ENCODE results near the gene NEB.

The NEB gene

GRCh38 chr2:151508519-151508918 lies 225.8 kb downstream of the NEB start:
- H3K27ac ChIP-seq (ENCODE audit: low read depth, low read length): no peak overlapping the region

GRCh38 chr2:151506170-151506569 lies 228.1 kb downstream of the NEB start:
- Histone ChIP-seq H4K20me1 (ENCODE audit: control insufficient read depth, insufficient read depth, low read depth, low read length) (no peaks in the 10 kb centered on the region), H3K27ac (ENCODE audit: low read depth, low read length) (no peak overlapping the region), H3K4me2 (ENCODE audit: low read length) (no peak overlapping the region), H3K79me2 (ENCODE audit: control insufficient read depth, low read length) (no peaks in the 10 kb centered on the region), H3K36me3 (ENCODE audit: control insufficient read depth, low read length) (no peaks in the 10 kb centered on the region), H3K9me2 (replicated peaks; ENCODE audit: control insufficient read depth, low read length) (no peaks in the 10 kb centered on the region), H3K9me3 (ENCODE audit: control insufficient read depth, insufficient read depth, low read length) (no peaks in the 10 kb centered on the region), H3F3A (ENCODE audit: control insufficient read depth, insufficient read depth) (no peaks in the 10 kb centered on the region), H3K27me3 (ENCODE audit: control insufficient read depth, low read length) (no peaks in the 10 kb centered on the region), H3K4me3 (ENCODE audit: low read length) (no peak overlapping the region), H3K4me1 (ENCODE audit: control insufficient read depth, low read length) (no peaks in the 10 kb centered on the region)
- TF ChIP-seq CTCF (IDR thresholded peaks at IDR 0.05; ENCODE audit: low read depth, low read length, poor library complexity, severe bottlenecking): no peak
- no peak for TF ChIP-seq EZH2phosphoT487 (IDR thresholded peaks at IDR 0.05; ENCODE audit: borderline replicate concordance, low read length)

More at GRCh38 chr2:151508519-151508918, 225.8 kb downstream of the NEB start:
- no peaks in the 10 kb centered on the region for H4K20me1 ChIP-seq (ENCODE audit: control insufficient read depth, insufficient read depth, low read depth, low read length)
- H3K4me1 ChIP-seq (ENCODE audit: control insufficient read depth, low read length): no peaks in the 10 kb centered on the region
- TF ChIP-seq EZH2phosphoT487 (IDR thresholded peaks at IDR 0.05; ENCODE audit: borderline replicate concordance, low read length) (no peak), CTCF (IDR thresholded peaks at IDR 0.05; ENCODE audit: low read depth, low read length, poor library complexity, severe bottlenecking) (no peak)
- no peaks in the 10 kb centered on the region for H3K36me3 ChIP-seq (ENCODE audit: control insufficient read depth, low read length)
- no peaks in the 10 kb centered on the region for H3K79me2 ChIP-seq (ENCODE audit: control insufficient read depth, low read length)
- H3F3A ChIP-seq (ENCODE audit: control insufficient read depth, insufficient read depth): no peaks in the 10 kb centered on the region
- no peaks in the 10 kb centered on the region for H3K27me3 ChIP-seq (ENCODE audit: control insufficient read depth, low read length)
- H3K9me2 ChIP-seq (replicated peaks; ENCODE audit: control insufficient read depth, low read length): no peaks in the 10 kb centered on the region
- no peak overlapping the region for H3K4me2 ChIP-seq (ENCODE audit: low read length)
- H3K9me3 ChIP-seq (ENCODE audit: control insufficient read depth, insufficient read depth, low read length): no peaks in the 10 kb centered on the region
- no peak overlapping the region for H3K4me3 ChIP-seq (ENCODE audit: low read length)

- H3K4me1 ChIP-seq (ENCODE audit: control insufficient read depth, low read length): no peaks in the 10 kb centered on the region
- H3K4me2 ChIP-seq (ENCODE audit: low read length): no peak overlapping the region
- H3K27me3 ChIP-seq (ENCODE audit: control insufficient read depth, low read length): no peaks in the 10 kb centered on the region
- no peaks in the 10 kb centered on the region for H3K9me2 ChIP-seq (replicated peaks; ENCODE audit: control insufficient read depth, low read length)
- H3K9me3 ChIP-seq (ENCODE audit: control insufficient read depth, insufficient read depth, low read length): no peaks in the 10 kb centered on the region
- no peak for TF ChIP-seq EZH2phosphoT487 (IDR thresholded peaks at IDR 0.05; ENCODE audit: borderline replicate concordance, low read length)
- no peak for TF ChIP-seq CTCF (IDR thresholded peaks at IDR 0.05; ENCODE audit: low read depth, low read length, poor library complexity, severe bottlenecking)
- H3K4me3 ChIP-seq (ENCODE audit: low read length): no peak overlapping the region
- no peaks in the 10 kb centered on the region for H3K79me2 ChIP-seq (ENCODE audit: control insufficient read depth, low read length)
- no peaks in the 10 kb centered on the region for H4K20me1 ChIP-seq (ENCODE audit: control insufficient read depth, insufficient read depth, low read depth, low read length)
- no peaks in the 10 kb centered on the region for H3K36me3 ChIP-seq (ENCODE audit: control insufficient read depth, low read length)
- H3F3A ChIP-seq (ENCODE audit: control insufficient read depth, insufficient read depth): no peaks in the 10 kb centered on the region
- no peak overlapping the region for H3K27ac ChIP-seq (ENCODE audit: low read depth, low read length)
Measured at GRCh38 chr2:151498178-151498577, 236.1 kb downstream of the NEB start.

GRCh38 chr2:151491496-151491895 lies 242.8 kb downstream of the NEB start:
- Histone ChIP-seq H3K9me2 (replicated peaks; ENCODE audit: control insufficient read depth, low read length) (no peaks in the 10 kb centered on the region), H3K4me1 (ENCODE audit: control insufficient read depth, low read length) (no peaks in the 10 kb centered on the region), H4K20me1 (ENCODE audit: control insufficient read depth, insufficient read depth, low read depth, low read length) (no peaks in the 10 kb centered on the region), H3F3A (ENCODE audit: control insufficient read depth, insufficient read depth) (no peaks in the 10 kb centered on the region), H3K27ac (ENCODE audit: low read depth, low read length) (no peak overlapping the region), H3K4me3 (ENCODE audit: low read length) (no peak overlapping the region), H3K9me3 (ENCODE audit: control insufficient read depth, insufficient read depth, low read length) (no peaks in the 10 kb centered on the region), H3K36me3 (ENCODE audit: control insufficient read depth, low read length) (no peaks in the 10 kb centered on the region; the same call in 1 of the 2 replicates), H3K27me3 (ENCODE audit: control insufficient read depth, low read length) (no peaks in the 10 kb centered on the region), H3K4me2 (ENCODE audit: low read length) (no peak overlapping the region), H3K79me2 (ENCODE audit: control insufficient read depth, low read length) (no peaks in the 10 kb centered on the region)
- TF ChIP-seq EZH2phosphoT487 (IDR thresholded peaks at IDR 0.05; ENCODE audit: borderline replicate concordance, low read length): no peak
- no peak for TF ChIP-seq CTCF (IDR thresholded peaks at IDR 0.05; ENCODE audit: low read depth, low read length, poor library complexity, severe bottlenecking)
